HG02759 (cell line): ENCODE results near the gene TTC7B.

Source experiments
- ATAC-seq: cut with Tn5 transposase; IDR thresholded peaks from one replicate; pipeline ENCODE4 v1.9.1; 2021; ENCODE audit warnings: mild to moderate bottlenecking, moderate library complexity; ENCODE audit not compliant: unreplicated experiment

TTC7B gene

GRCh38 chr14:90519262-90519920, 296.8 kb downstream of the TTC7B start:
- no peak for ATAC-seq

- no peak for ATAC-seq
Measured at GRCh38 chr14:90518941-90519256, 297.3 kb downstream of the TTC7B start.

GRCh38 chr14:90518069-90518940, 297.9 kb downstream of the TTC7B start:
- ATAC-seq: no peak

- no peak for ATAC-seq
Measured at GRCh38 chr14:90517076-90517841, 299.0 kb downstream of the TTC7B start.

DNA sequence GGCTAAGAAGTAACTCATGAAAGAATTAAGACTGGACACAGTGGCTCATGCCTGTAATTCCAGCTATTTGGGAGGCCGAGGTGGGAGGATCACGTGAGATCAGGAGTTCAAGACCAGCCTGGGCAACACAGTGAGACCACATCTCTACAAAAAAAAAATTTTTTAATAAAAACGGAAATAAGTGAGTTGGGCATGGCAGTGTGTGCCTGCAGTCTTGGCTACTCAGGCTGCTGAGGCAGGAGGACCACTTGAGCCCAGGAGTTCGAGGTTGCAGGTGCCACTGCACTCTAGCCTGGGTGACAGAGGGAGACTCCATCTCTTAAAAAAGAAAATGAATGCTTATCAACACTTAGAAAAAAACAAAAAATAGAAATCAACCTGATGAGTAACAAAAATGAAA, 301.7 kb downstream of the TTC7B start:
- ATAC-seq: no peak

GRCh38 chr14:90514015-90514398, 302.2 kb downstream of the TTC7B start:
- no peak for ATAC-seq

GRCh38 chr14:90513161-90514014, 302.8 kb downstream of the TTC7B start:
- no peak for ATAC-seq

DNA sequence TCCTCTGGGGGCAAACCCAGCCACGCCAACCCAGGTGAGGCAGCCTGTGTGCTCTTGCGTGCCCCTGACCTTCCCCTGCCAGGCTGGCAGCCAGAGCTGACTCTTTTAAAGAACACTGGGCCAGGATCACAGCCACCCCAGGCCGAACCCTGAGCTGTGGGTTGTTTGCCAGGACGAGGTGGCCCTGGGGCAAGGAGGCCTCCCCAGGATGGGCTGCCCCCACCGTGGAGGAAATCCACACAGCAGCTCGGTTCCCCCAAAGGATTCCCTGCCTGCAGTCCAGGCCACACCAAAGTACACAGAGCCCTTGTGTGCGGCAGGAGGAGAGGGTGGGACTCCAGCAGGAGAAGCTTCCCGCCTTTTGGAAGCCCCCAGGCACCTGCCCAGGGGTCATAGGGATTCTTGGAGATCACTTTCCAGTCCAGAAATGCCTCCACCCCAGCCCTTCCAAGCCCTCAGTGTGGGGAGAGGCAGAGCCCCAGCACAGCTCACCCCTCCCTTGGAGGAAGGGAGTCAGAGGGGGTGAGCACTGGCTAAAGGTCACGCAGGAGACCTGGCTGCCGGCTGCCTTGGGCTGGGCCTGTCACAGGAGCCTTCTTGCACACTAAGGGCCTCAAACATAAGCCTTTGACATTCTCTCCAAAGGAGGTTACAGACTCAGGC, 303.8 kb downstream of the TTC7B start:
- ATAC-seq: no peak

GRCh38 chr14:90511795-90512328, 304.4 kb downstream of the TTC7B start:
- no peak for ATAC-seq

DNA sequence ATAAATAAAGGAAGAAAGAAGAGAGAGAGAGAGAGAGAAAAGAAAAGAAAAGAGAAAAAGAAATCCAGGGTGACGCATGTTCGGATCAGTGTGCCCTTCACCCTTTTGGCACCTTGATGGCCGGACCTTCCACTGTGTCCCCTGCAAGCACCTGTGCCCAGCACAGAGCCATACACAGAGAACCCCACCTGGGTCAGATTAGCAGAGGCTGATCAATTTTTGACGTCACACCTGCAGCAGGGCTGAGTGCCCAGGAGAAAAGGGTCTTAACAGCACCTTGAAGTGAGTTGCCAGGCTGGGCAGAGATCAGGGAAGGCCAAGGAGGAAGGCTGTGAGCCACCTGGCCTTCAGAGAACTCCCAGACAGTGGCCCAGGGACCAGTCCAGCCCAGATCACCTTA, 305.0 kb downstream of the TTC7B start:
- no peak for ATAC-seq

GRCh38 chr14:90510159-90510558, 306.1 kb downstream of the TTC7B start:
- no peak for ATAC-seq

- no peak for ATAC-seq
Measured at GRCh38 chr14:90509403-90509802, 306.8 kb downstream of the TTC7B start.

DNA sequence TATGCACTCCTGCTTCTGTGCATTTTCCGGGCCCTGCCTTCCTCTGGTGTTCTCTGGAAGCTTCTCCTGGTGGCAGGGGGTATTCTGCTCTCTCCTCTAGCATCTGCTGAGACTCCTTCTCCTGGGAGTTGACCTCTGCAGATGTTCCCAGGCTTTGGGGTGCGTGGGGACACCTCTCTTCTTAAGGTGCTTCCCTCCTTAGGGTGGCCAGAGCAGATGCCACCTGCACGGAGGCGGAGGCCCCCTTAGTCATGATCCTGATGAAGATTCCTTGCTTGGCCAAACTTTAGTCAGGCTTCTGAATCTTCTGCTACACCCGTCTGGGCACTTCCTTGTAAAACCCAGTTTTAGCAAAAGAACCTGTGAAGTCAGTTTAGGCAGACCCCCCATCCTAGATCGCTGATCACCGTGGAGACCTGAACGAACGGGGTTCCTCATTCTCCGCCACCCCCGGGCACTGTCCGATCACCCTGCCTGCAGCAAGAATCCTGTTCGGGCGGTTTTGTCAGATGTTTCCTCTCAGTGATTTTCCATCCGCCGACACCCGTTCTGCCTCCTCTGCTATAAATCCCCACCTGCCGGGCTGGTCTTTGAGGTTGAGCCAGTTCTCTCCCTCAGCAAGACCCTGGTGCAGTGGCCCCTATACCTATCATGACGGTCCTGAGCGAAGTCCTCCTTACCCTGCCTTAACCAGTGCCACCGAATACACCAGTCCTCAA, 307.5 kb downstream of the TTC7B start:
- no peak for ATAC-seq

DNA sequence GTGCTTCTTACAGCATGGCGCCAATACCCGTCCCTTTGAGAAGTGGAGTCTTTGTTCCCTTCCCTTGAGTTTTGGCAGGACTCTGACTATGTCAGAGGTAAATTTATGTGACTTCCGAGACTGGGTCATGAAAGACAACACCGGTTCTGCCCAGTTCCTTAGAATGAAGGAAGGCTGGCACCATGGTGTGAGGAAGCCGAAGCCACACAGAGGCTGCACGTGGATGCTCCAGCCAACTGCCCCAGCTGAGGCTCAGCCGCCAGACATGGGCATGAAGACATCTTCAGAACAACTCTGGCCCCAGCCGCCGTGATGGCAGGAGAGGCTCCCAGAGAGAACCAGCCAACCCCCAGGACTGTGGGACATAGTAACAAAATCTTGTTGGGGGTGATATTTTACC, 308.2 kb downstream of the TTC7B start:
- no peak for ATAC-seq

GRCh38 chr14:90507428-90507827, 308.8 kb downstream of the TTC7B start:
- ATAC-seq: no peak

DNA sequence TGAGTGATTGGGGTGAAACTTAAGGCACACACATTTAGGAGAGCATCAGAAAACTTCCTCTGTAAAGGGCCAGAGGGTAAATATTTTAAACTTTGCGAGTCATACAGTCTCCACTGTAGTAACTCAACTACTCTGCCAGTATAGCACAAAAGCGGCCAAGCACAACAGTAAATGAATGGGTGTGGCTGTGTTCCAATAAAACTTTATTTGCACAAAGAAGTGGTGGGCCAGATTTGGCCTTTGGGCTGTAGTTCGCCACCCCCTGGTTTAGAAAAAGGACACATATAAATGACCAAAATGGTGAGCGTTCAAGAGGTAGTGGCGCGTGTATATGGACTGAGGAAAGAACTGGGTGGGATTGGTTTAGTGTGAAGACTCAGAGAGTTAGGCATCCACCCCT, 309.5 kb downstream of the TTC7B start:
- no peak for ATAC-seq

GRCh38 chr14:90505531-90505930, 310.7 kb downstream of the TTC7B start:
- ATAC-seq: no peak

GRCh38 chr14:90504643-90505042, 311.6 kb downstream of the TTC7B start:
- ATAC-seq: no peak

DNA sequence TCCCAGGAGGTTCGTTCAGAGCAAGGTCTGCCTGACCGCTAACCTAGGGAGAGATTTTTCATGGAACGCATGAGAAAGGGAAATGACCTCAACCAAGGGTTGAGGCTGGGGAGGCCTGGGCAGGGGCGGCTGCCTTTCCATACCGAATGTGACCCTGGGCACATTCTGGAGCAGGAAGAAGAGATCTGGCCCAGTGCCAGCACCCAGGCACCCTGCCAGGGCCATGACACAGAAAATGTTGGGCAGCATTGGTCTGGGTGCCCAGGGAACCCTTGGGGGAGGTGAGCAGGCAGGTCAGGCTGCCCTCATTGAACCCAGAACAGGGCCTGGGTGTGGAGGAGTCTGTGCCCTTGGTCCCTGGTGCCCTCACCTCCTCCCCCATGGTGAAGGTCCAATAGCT, 312.6 kb downstream of the TTC7B start:
- ATAC-seq: no peak
